GM18517 (cell line): ENCODE data around the gene FBXL12.
"Not testable (repeated sequence)": the region's sequence is repeated elsewhere in the genome, so short reads cannot be mapped to it uniquely, and the experiment has no call there.

Experiments
- ATAC-seq: cut with Tn5 transposase; IDR thresholded peaks from one replicate; pipeline ENCODE4 v1.9.1; 2021; ENCODE audit warnings: mild to moderate bottlenecking, moderate library complexity; ENCODE audit not compliant: unreplicated experiment

Gene FBXL12

DNA sequence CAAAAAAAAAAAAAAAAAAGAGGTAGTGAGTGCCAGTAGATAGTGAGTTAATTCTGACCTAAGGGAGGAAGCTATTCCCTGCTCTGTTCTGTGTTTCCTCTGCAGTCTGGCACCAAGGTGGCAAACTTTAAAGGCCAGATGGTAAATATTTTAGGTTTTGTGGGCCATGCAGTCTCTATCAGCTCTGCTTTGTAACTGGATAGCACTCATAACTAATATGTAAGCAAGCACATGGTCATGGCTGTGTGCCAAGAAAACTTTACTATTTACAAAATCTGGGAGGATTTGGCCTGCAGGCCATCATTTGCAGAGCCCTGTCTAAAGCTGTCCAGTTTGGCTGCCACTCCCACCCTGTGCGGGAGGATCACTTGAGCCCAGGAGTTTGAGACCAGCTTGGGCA, 20.5 kb upstream of the FBXL12 start:
- no peak for ATAC-seq

GRCh38 chr19:9838324-9838723, 19.4 kb upstream of the FBXL12 start:
- no peak for ATAC-seq

- ATAC-seq, result no peak
These were observed 17.1 kb upstream of the FBXL12 start for GRCh38 chr19:9836021-9836420.

GRCh38 chr19:9835507-9835949, 16.6 kb upstream of the FBXL12 start:
- peak; percentile 12 for ATAC-seq

- peak; percentile 93 for ATAC-seq
These were observed 16.0 kb upstream of the FBXL12 start, which contains the start of gene PIN1 for GRCh38 chr19:9834726-9835506. TSS of gene PIN1 (plus strand) at chr19:9835318. CDS start at chr19:9835345, 27 bp downstream.

GRCh38 chr19:9834307-9834725, 15.4 kb upstream of the FBXL12 start:
- no peak for ATAC-seq

GRCh38 chr19:9828551-9829063, 9.7 kb upstream of the FBXL12 start:
- ATAC-seq, result no peak

DNA sequence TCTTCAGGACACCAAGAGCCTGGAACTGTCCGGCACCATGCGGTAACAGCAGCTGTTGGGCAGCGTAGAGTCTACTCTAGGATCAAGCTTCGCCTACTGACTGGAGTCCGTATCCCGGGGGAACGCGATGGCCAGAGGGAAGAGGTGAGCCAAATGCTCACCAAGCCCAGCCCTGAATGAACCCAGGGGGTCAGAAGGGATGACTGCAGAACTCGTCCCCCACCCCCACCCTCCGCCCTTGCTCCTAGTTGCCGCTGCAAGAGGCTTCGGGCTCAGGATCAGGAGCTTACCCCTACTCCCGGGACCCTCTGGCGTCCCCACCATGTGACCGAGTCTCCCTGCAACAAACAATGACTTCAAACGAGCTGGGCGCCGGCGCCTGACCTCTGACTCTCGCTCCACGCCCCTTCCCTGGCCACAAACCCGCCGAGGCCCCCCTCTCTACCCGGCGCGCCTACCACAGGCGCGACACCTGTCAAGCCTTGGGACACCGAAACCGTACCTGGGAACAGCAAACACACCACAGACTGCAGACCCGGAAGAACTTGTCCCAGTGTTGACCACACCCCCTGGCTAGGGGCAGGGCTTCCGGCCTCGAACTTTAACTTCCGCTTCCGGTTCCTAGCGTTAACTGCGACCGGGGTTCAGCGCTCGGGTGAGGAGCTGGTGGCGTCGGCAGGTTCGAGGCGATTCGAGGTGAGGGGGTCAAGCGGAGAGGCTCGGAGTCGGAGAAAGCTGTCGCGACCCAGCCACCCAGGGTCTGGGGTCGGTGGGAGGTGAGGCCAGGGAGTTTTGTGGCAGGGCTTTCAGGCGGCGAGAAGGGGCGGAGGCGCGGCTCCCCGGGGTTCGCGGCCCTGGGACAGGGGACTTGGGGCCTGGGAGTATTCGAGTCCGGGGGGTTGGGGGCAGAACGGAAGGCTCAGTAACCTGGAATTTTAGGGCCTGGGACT, 8.7 kb upstream of the FBXL12 start, which contains the start of gene UBL5:
Gene UBL5 (plus strand): TSS at position 630 of the 950 bp plus-strand sequence. CDS start 420 bp downstream, outside the sequence.
- peak; percentile 91 for ATAC-seq

DNA sequence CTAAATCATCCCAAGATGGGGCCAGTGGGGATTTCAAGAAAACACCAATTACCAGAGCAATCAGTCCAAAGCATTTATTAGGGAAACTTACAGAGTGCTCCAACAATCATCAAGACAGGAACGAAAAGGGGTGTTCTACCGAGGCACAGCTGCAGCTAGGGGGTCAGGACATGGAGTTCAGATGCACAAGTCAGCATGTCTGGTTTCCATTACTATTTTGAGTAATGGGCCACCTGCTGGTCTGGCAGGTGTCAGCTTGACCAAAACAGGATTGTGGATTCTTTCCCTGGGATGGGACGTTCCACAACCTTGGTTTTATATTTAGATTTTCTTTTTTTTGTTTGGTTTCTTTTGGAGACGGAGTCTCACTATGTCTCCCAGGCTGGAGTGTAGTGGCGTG, 4.9 kb upstream of the FBXL12 start:
- ATAC-seq, result no peak

GRCh38 chr19:9820034-9820433, 1.2 kb upstream of the FBXL12 start:
- ATAC-seq, result not testable (repeated sequence)

DNA sequence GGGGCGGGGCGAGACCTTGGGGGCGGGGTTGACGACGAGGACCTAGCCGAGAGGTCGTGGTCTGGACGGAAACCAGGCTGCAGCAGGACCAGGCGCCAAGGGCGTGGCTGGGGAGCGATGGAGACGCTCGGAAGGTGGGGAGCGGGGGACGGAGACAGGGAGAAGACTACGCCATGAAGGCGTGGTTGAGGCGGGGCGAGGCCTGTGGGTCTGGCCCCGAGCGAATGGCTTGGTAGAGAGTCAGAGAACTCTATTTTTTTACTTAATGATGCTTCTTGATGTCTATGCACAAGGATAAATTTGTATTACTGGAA, 674 bp upstream of the FBXL12 start:
- ATAC-seq, result no peak

DNA sequence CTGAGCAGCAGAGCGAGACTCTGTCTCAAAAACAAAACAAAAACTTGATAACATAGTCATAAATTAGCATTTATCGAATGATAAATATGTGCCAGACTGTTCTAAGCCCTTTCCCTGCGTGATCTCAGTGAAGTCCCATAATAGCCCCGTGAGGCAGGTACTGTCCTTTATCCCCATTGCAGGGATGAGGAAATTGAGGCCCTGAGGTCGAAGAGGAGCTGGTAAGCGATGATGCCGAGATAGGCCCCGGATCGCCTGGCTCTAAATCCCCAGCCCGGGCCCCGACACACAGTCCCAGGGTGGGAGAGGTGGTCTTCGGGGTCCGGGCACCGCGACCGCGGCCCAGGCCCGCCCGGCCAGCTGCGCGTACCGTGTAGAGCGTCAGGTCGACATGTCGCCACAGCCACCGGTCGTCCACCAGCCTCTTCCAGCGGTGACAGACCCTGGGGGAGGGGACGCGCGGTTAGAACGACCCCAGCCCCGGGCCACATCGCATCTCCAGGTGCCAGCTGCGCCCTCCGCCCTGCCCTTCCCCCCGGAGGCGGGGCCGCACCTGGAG, 625 bp downstream of the FBXL12 start:
- peak; percentile 1 for ATAC-seq

- ATAC-seq, result no peak
These were observed 7.7 kb downstream of the FBXL12 start for GRCh38 chr19:9811139-9811538.

DNA sequence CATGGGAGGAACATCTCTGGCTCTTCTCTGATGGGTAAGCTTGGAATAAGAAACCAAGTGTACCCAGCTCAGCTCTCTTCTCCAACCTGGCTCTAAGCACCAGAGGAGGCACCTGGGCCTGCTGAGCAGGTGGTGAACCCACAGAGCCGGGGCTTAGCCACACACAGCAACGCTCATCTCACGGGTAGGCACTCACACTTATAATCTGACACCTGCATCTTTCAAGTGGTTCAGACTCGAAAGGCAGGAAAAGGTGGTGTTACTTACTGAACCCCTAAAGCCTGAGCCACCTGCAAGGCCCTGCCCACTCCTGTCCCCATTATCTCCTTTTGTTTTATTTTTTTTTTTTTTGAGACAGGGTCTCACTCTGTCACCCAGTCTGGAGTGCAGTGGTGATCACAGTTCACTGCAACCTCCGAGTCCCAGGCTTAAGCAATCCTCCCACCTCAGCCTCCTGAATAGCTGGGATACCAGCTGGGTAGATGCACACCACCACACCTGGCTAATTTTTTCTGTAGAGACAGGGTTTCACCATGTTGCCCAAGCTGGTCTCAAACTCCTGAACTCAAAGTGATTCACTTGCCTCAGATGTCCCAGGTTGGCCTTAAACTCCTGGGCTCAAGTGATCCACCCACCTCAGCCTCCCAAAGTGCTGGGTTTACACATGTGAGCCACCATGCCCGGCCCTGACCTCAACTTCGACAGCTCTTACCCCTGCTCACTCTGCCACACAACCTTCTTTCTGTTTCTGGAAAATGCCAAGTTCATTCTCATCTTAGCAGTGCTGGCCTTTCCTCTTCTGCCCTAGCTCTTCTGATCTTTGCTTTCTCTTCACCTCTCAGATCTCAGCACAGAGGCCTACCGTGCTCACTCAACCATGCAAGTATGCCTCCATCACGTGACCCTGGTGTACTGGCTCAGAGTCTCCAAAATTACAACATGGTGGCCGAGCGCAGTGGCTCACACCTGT, 9.7 kb downstream of the FBXL12 start:
- no peak for ATAC-seq

DNA sequence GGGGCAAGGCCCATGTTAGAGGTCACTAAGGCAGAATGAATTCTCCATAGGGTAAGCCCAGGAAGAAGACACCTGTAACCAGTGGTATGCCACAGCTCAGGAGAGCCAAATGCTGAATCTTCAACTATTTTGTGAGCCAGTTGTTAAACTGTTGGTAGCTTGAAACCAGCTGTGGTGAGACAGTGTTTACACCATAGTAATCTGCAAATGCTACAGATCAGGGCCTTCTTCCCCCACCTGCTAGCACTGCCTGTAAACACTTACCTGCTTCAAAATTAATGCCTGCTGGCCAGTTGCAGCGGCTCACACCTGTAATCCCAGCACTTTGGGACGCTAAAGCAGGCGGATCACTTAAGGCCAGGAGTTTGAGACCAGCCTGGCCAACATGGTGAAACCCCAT, 12.1 kb downstream of the FBXL12 start:
- no peak for ATAC-seq

- ATAC-seq, result no peak
These were observed 16.9 kb downstream of the FBXL12 start for GRCh38 chr19:9801976-9802375.

DNA sequence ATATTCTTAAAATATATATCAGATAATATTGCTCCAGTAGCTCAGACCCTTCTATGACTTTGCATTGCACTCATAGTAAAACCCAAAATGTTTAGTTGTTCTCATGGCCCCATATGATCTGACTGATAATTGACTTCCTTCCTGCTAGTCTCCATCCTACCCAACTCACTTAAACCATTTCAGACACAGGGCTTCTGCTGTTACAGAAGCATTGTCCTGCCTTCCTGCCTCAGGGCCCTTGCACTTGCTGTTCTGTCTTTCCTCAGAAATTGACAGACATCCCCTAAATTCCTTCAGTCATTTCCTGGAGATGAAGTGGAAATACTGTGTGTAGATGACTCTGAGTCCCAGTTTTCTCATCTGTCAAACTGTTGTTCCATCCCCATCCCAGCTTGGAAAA, 19.7 kb downstream of the FBXL12 start:
- no peak for ATAC-seq

GRCh38 chr19:9797871-9798270, 21.0 kb downstream of the FBXL12 start:
- no peak for ATAC-seq

DNA sequence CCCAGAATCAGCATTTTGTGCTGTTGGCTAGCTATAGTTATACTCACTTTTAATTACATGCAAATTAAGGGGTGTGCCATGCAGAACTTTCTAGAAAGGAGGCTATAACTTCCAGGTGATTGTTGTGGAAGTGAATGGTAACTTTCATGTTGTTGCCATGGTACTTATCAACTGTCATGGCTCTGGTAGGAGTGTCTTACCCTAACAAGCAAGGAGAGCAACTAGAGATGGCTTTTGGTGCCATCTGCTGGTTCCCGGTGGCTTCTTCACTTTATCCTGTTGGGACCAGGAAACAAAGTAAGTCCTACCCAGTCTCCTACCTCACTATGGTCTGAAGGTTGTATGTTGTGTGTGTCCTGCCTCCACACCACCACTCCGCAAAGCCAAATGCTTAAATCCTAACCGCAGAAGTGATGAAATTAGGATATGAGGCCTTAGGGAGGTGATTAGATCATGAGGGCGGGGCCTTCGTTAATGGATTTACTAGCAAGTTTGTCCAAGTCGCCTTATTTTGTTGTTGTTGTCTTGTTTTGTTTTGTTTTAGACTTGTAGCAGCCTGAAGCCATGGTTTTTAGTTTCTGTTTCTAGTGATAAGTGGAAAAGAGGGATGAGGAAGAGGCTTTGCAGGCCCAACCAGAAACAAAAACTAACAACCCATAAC, 22.6 kb downstream of the FBXL12 start:
- peak; percentile 66 for ATAC-seq
